Stomach (tissue), 4 donors: ENCODE measurements around the gene FNDC8.

Experiments used
- CTCF ChIP-seq, 7 experiments: fragments of 450-650 bp in 4 of 7; fragments of 200-600 bp in 3 of 7; sonication (generic) in 3 of 7; IDR thresholded peaks; one replicate each; pipeline ENCODE4 v1.5.1; 2016 to 2019; ENCODE audit warnings: antibody characterized with exemption in 7 of 7, control low read depth in 2 of 7, mild to moderate bottlenecking in 1 of 7
- EP300 ChIP-seq: sonication (generic); formaldehyde crosslinking; IDR thresholded peaks from one replicate; pipeline ENCODE4 v1.6.1; 2017; ENCODE audit warnings: antibody characterized with exemption

GRCh38 chr17:35175638-35176415, 54.4 kb downstream of the FNDC8 start:
- TF ChIP-seq CTCF (IDR thresholded peaks at IDR 0.05), result no peak
- TF ChIP-seq EP300, result no peak
